GM20000 (cell line): Measurements from ENCODE around the gene CPLX3.

Experiments used
- DNase-seq: peaks from one replicate; pipeline ENCODE4 v3.0.0; 2012; ENCODE audit warnings: low spot score
- TF ChIP-seq, protein P1 (sequence below): IDR thresholded peaks from 2 replicates; pipeline ENCODE4 v1.5.1; 2012; ENCODE audit warnings: mild to moderate bottlenecking, control low read depth; ENCODE audit errors: extremely low read depth, missing control alignments

Gene CPLX3

DNA sequence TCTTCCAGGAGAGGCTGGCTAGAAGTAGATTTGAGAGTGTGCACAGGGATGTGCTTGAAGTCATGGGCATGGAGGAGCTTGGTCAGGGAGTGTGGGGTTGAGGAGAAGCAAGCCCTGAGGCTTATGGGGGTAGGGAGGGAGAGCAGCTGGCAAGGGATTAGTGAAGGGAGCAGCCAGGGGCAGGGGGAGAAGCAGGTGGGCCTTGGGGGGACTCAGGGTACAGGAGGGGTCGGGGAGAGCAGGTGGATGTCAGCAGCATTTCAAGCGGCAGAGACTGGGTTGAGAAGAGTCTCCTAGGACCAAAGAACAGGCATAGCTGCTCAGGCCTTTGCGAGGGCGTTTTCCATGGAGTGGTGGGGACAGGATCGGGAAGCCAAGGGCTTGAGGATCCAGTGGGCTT is 17.2 kb upstream of the CPLX3 start:
- no peak for DNase-seq
- TF ChIP-seq, protein P1, sequence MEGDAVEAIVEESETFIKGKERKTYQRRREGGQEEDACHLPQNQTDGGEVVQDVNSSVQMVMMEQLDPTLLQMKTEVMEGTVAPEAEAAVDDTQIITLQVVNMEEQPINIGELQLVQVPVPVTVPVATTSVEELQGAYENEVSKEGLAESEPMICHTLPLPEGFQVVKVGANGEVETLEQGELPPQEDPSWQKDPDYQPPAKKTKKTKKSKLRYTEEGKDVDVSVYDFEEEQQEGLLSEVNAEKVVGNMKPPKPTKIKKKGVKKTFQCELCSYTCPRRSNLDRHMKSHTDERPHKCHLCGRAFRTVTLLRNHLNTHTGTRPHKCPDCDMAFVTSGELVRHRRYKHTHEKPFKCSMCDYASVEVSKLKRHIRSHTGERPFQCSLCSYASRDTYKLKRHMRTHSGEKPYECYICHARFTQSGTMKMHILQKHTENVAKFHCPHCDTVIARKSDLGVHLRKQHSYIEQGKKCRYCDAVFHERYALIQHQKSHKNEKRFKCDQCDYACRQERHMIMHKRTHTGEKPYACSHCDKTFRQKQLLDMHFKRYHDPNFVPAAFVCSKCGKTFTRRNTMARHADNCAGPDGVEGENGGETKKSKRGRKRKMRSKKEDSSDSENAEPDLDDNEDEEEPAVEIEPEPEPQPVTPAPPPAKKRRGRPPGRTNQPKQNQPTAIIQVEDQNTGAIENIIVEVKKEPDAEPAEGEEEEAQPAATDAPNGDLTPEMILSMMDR: no peak

DNA sequence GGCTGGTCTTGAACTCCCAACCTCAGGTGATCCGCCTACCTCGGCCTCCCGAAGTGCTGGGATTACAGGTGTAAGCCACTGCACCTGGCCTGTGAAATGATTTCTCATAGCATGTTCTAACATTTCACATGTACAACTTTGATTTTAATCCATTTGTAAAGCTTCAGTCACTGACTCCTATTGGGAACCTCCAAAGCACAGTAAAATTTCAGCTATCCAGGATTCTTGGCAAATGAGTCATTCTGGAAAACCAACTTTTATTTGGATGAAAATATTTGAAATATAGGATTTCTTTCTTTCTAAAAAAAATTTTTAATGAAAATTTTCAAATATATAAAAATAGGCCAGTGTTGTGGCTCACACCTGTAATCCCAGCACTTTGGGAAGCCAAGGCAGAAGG is 16.5 kb upstream of the CPLX3 start:
- TF ChIP-seq, protein P1: no peak

GRCh38 chr15:74812533-74812932 is 13.9 kb upstream of the CPLX3 start, which contains the start of gene LMAN1L:
Gene LMAN1L, plus strand, starts transcription at chr15:74812835. Its CDS starts 20 bp downstream, at chr15:74812855.
- TF ChIP-seq, protein P1: no peak
- no peak for DNase-seq

More for the DNA sequence above, 16.5 kb upstream of the CPLX3 start:
- DNase-seq: no peak

DNA sequence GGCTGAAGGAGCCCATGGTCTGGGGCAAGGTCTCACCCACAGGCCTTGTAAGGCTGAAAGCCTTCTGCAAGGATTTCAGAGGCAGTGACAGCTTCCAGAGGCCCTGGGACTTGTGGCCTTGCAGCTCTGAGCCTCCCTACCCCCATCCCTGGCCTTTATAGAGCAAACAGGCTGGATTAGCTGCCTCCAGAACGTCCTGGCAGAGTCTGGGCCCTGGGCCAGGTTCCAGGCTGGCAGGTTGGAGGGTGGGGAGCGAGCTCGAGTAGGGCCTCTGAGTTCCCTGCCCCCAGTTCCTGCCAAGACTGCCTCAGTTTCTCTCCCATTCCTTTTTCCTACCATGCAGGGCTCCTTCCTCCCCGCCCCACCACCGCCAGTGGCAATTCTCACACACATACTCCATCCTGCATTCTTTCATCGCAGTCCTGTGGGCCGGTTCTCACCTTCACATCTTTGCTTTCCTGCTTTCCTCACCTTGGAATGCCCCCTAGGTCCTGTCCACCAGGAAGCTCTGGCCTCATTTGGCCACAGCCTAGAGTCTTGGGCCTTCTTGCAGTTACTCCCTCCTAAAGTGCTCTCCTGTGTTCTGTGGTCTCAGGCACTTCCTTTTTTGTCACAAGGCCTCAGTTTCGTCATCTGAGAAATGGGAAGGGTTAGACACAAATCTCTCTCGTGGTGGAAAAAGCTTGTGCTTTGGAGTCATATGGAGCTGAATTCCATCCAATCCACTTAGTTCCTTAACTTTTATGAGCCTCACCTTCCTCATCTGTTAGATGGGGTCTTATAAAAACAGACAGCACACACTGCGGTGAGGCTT is 11.1 kb upstream of the CPLX3 start:
- DNase-seq: no peak
- TF ChIP-seq, protein P1: no peak

- TF ChIP-seq, protein P1: no peak
- no peak for DNase-seq
These were observed 10.5 kb upstream of the CPLX3 start for GRCh38 chr15:74815961-74816360.

GRCh38 chr15:74816624-74817369 is 9.6 kb upstream of the CPLX3 start:
- no peak for DNase-seq
- TF ChIP-seq, protein P1: no peak

- no peak for DNase-seq
- TF ChIP-seq, protein P1: no peak
These were observed 9.1 kb upstream of the CPLX3 start for GRCh38 chr15:74817370-74817737.
